ENCODE data around the gene ELFN2.

ELFN2 gene

DNA sequence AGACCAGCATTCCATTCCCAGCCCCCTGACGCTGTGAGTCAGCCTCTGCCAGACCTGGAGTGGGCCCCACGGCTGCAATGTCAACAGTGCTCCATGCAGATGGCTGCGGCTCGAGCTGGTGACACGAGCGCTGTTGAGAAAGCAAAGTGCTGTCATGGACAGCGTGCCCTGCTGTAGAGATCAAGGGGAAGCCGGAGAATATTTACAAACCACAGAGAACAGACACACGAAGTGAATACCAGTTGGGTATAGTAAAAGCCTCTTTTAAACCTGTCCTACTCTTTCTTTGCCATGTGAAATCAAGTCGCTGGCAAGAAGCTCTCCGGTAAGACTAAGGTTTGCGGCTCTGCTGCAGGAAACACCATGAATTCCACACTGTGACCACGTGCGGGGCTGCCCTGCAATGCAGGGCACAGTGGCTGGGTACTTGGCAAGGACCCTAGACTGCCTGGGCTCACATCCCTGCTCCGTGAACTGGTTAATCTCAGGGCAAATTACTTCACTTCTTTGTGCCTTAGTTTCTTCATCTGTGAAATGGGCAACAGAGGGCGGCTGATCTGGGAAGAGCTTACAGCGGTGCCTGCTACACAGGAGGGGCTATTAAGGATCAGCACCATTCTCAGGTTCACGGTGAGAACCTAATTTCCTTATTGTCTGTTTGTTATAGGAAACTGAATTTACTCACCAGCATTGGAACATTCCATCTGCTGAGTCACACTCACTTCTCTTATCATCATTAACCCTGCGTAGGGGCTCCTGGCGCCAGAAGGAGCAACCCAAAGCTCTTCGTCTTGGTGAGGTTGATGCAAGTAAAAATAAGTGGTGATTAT is 27.8 kb upstream of the ELFN2 start:
- DNase-seq, result no peak

DNA sequence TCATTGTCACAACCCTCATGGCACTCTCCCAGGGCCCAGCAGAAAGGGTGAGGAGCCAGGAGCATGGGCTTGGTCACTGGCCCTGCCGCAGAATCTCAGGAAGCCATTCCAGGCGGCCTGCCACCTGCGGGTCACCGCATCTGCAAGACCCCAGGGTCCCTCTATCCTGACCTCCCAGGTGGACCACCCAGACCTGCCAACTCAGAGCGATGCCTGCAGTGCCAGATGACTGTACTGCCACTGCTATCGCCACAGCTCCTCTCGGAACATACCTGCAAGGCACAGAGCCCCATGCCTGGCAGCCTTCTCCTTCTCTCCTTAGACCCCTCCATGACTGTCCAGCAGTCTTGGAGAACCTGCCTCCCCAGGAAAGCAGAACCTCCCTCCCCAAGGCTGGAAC is 26.4 kb upstream of the ELFN2 start:
- no peak for DNase-seq

DNA sequence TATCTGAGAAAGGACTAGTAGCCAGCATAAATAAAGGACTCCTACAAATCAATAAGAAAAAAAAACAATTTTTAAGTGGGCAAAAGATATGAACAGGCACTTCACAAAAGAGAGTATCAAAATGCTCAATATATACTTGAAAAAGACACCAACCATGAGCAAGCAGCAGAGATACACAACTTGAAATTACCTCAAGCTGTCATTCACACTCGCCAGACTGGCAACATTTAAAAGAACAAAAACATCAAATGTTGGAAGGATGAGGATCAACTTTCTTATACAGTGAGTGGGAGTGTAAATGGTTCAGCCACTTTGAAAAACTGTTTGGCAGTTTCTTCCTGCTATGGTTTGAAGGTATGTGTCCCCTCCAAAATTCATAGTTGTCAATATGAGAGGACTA is 23.9 kb upstream of the ELFN2 start:
- DNase-seq, result no peak

DNA sequence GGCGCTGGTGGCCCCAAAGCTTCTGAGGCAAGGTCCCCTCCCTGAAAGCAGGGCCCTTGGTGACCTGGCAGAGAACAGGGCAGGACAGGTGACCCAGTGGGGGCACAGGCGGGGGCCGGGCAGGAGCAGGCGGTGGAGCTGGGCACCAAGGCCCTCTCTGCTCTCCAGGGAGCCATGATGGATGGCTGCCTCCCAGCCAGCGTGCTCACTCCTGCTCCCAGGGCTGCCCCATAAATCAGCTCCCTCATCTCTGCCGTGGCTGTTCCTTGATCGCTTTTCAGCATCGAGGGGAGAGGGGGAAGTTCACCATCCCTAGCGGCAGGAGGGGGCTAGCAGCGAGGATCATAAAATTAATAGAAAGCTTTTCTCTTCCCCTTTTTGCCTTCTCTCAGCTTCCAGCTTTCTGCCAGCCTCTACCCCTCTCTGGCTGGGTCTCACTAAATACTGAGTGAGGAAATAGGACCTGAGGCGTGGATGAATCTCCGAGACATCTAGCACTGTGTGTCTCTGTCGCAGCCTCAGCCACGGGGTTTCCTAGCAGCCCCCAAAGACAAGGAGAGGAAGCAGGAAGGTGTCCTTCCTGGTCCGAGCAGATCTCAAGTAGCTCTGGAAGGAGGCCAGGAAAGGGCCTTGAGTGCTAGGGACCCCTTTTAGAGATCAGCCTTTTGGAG is 22.2 kb upstream of the ELFN2 start:
- DNase-seq, result no peak

DNA sequence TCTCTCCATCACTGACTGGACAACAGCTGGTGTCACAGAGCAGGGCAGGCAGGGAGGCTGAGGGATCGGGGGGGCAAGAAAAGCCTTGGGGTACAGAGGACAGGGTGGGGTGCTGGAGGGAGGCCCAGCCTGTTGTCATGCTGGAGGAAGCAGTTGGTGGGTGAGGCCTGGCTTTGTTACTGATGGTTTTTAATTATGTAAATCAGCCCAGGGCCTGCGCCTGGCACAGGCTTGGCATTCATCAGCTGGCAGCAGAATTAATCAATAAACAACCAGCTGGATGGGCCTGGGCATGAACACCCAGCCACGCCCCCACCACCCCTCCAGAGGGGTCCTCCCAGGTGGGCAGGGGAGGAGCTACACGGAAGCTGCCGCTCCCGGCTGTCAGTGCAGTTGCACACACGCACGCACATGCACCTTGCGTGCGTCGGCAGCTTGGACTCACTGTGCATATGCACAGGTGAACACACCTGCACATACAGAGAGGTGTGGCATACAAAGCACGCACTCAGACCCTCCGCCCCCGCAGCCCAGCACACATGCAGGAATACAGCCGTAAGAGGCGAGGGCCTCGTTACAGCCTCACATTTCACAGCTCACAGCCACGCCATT is 21.3 kb upstream of the ELFN2 start:
- DNase-seq, result peak in 1 of 14 donors; percentile 9

DNA sequence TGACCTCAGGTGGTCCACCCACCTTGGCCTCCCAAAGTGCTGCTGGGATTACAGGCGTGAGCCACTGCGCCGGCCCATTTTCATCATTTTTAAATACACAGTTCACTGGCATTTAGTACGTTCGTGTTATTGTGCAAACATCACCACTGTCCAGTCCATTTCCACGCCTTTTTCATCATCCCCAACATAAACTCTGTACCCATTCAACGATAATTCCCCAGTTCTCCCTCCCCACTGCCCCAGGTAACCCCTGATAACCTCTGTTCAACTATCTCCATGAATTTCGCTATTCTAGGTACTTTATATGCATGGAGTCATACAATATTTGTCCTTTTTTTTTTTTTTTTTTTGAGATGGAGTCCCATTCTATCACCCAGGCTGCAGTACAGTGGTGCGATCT is 18.2 kb upstream of the ELFN2 start:
- DNase-seq, result no peak

DNA sequence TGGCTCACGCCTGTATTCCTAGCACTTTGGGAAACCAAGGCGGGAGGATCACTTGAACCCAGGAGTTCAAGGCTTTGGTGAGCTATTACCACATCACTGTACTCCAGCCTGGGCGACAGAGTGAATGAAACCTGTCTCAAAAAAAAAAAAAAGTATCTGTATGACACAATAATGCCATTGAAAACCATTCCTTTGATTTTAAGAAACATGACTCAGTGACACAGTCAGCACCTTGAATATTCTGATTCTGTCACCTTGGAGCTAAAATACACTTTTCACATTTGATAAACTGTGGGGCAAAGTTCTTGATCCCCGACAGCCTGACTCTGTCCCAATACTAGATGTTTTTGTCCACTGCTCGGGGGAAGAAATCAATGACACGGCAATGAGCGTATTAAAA is 16.7 kb upstream of the ELFN2 start:
- DNase-seq, result no peak

DNA sequence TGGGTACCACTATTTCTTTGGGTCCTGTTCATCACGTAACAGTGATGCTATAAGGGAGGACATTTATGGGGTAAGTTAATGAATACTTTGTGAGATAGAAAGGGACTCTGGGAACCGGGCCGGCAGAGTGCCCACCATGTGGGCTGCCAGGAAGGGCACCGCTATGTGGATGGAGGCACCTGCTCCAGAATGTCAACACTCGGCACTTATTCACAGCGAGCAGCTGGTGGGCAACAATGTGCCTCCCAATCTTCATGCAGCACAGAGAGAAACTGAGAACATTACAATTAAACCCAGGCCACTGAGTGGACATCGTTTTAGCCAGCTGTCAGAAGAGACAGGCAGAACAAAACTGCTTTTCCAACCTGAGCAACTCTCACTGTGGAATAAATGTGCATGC is 15.8 kb upstream of the ELFN2 start:
- DNase-seq, result no peak

DNA sequence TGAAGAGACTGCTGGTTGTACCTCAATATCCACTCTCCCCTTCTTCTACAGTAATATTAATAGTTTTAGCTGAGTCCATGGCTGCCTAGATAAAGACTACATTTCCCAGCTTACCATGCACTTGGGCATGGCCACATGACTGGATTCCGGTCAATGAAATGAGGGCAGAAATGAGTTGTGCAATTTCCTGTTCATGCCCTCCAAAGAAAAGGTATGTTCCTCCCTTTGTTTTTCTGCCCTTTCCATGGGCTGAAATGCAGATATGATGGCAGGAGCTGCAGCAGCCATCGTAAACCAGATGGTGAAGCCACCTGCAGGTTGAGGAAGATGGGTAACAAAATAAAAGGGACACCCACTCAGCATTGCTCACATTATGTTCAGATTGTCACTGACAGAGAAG is 15.3 kb upstream of the ELFN2 start:
- DNase-seq, result no peak

DNA sequence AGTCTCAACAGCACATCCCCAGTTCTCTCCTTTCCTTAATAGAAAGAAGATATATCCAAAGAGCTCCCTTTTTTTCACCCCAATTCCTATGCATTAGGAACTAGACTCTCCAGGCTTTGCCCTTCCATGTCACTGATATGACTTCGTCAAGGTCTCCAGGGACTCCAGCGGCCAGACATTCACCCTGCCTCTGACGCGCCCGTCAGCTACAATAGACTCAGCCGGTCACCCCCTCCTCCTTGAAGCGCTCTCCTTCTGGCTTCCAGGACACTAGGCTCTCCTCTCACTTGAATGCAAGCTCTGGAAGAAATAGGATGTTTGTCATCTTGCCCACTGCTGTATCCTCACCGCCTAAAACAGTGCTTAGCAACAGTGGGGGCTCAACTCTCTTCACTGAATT is 14.9 kb upstream of the ELFN2 start:
- DNase-seq, result no peak

DNA sequence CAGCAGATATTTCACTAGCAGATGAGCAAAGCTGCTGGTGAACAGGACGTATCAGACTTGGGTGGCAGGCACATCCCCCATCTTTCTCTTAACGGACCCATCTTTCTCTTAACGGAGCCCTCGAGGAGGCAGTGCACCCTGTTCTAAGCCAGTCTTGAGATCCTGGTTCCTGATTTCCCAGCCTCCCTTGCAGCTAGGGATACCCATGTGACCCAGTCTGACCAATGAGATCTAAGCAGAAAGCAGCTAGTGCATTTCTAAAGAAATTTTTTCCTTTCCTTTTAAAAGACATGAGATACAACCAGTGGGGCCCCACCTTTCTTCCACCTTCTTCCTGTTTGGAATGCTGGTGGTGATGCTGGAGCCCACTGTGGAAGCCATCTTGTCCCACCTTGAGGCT is 13.6 kb upstream of the ELFN2 start:
- no peak for DNase-seq

DNA sequence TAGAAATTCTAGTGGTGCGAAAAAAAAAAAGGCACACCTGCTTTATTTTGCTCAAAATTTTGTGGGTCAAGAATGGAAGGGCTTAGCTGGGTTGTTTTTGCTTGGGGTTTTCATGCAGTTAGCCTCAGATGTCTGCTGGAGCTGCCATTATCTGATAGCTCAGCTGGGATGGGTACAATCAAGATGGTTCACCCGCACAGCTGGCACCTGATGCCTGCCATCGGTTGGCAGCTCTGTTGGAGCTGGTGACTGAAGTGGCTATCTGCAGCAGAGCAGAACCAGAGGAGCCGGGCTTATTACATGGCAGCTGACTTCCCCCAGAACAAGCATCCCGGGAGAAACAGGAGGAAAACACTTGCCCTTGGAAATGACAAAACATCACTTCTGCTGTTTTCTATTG is 12.1 kb upstream of the ELFN2 start:
- DNase-seq, result no peak

DNA sequence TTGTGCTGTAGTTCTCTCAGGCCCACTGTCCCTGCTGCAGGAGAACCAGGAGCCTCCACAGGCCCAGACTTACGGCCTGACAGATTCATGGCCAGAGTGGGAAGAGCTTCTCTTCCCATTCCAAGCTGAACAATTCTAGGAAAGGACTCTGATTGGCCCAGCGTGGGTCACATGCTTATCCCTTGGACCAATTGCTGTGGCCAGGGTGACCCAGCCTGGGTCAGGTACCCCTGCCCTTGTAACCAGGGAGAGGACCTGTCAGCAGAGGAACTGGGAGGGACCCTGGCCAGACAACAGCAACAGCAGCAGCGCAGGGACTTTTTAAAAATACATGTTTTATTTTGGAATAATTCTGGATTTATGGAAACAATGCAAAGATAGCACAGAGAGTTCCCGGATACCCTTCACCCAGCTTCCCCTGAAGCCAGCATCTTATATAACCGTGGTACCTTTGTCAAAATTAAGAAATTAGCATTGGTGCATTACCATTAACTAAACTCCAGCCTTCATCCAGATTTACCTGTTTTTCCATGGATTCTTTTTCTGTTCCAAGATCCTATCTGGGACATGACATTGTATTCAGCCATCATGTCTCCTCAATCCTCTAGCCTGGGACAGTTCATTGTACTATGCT is 8.8 kb upstream of the ELFN2 start:
- no peak for DNase-seq

DNA sequence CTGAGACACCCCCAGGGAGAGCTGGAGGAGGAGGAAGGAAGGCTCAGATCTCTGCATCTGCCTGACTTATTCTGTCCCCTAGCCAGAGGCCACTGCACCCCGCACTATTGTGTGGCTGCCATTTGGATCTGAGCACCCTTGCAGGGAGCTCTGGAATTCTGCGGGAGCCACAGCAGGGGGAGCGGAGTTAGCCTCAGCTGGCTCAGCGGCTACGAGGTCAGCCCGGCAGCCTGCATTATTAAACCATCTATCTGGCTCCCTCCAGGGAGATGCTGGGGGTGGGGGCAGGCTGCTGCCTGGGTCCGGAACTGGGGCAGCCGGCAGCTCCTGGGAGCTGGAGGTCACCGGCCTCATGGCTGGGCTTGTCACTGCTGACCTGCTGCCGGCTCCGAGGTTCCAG is 6.5 kb upstream of the ELFN2 start:
- DNase-seq, result no peak

DNA sequence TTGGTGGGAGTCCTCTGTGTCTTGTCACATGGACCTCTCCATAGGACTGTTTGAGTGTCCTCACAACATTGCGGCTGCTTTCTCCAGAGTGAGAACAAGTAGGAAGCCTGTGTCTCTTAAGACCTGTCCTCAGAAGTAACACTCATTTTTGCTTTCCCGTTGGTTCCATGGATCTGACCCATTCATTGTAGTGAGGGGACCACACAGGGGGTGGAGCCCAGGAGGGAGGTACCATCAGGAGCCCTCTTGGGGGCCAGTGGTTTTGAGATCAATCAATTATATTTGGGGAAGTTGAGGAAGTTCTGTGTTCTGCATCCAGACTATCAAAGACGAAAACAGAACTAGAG is 5.4 kb upstream of the ELFN2 start:
- DNase-seq, result no peak

DNA sequence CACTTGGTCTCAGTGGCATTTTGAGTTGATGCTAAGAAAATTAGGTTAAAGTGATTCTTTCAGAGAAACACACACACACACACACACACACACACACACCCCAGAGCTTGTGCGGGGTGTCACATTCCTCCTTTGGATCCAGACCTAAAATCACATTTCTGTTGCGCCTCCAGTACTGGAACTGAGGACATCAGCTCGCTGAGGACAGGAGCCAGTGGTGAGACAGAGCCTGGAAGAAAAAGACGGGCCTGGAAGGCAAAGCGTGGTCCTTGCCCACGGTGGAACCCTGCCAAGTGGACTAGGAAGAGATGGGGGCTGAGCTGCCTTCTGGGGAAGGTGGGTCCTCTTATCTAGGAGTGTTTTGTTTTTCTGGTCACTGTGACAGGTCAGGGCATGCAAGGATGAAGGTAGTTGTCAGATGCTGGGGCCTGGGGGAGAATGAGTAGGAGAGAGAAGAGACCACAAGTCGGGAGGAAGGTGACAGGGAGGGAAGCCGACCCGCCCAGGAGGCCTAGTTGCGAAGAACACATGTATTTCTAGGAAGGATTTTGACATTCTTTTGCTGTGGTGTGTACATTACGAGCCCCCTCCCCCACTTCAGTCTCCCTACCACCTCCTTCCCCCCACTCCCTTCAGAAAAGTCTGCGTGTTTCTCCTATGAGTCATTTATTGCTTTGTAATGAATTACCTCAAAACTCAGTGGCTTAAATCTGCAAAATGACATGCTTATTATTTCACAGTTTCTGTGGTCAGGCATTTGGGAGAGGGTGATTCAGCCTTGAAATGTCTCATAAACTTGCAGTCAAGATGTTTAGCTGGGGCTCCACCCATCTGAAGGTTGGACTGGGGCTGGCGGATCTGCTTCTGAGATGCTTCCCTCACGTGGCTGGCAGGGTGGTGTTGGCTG is 4.8 kb upstream of the ELFN2 start:
- DNase-seq, result no peak

DNA sequence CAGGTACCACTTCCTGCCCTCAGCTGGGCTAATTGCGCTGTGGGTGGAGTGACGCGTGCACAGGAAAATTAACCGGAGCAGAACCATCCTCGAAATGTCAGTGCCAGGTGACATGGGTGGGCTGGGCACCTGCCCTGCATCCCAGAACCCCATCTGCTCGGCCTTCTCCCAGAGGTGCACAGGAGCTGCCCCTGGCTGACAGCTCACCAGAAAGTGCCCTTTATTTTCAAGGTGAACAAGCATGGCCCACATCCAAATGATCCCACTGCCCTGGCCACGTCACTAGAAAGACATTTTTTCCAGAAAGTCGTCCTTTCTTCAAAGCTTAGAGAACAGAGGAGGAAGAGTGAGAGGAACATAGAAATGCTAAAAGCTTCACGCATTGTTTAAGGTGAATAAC is 4.1 kb upstream of the ELFN2 start:
- no peak for DNase-seq

DNA sequence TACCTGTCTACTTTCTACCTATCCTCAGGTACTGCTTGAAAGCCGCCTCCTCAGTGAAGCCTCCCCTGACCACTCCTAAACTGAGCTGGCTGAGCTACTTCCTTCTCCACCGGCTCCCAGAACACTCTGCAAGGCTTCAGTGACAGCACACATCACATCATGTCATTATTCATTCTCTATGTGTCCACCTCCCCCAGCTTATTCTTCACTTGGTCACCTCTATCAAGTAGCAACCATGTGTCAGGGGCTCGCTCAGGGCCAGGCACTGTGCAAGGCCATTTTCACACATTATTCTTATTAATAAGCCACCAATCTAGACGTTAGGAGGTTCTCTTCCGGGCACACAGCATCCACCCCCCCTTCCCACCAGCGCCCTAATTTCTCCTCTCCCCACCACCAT is 3.7 kb upstream of the ELFN2 start:
- DNase-seq, result no peak

DNA sequence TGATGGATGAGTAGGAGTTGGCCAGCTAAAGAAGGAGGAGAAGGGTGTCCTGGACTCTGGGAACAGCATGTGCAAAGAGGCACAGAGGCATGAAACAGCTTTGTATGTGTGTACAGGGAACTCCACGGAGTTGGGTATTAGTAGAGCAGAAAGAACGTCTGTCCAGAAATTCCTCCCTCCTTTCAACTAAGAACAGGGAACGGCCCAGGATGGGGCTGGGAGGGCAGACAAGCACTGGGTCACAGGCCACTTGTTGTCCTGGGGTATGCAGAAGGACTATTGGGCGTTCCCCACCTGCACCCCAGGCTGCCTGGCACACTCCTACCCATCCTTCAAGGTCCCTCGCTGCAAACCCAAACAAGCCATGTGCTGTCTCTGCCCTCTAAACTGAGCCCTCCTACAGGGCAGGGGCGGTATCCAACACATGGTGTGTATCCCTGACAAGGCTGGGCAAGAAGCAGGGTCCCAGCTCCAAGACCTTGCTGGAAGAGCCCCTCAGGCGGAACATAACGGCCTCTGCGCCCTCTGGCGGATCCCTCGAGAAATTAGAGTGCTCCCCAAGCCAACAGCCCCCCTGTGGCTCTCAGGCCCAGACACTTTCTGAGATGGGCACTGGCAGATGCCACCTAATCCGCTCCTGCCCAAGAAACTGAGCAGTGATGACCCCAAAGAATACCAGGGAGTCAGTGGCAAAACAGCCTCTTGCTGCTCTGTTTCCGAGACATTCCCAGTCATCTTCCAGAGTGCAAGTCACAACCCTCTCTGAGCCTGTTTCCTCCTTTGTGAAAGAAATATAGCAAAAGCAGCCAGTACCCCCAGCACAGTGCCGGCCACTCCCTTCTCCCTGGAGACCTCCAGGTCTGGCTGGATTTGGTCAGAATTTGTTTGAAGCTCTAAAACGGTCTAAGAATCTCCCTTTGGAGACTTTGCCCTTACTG is 1.6 kb upstream of the ELFN2 start:
- peak in 1 of 14 donors; percentile 23 for DNase-seq

DNA sequence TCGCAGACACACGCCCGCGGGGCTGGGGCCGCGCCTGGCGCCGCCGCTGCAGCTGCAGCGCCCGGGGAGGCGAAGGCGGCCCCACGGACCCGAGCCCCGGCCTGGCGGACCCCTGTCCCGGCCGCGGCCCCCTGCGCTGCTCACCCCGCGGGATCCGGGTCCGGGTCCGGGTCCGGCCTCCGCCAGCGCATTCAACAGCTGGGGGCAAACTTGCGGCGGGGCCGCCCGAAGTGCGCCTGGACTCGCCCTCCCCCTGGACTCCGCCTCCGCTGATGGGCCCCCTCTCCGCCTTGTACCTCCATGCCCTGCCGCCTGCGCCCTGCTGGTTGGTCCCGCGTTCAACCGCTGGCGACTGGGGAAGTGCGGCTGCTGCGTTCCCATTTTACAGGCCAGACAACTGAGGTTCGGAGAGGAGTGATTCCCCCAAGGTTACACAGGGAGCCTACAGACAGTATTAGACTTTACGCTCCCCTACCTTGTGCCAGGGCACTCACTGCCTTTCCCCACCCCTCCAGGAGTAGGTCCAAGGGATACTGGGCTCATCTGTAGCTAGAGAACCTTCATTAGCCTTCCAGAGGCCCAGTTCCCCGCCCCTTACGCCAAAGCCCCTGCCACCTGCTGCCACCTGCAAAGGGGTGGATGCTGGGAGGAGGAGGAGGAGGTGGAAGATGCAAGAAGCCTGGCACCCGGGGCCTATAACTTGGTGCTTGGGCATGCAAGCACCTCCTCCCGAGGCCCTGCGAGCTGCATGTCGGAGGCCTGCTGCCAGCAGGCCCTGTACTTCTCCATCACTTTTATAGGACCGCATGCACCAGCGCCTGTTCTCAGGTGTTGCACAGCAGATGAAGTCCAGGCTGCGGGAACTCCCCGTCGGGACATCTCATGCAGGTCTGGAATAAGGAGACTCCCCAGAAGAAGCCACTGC is 694 bp upstream of the ELFN2 start:
- no peak for DNase-seq

Data from C1 segment of cervical spinal cord (tissue), 14 donors.